ENCODE results near the gene SV2C.
"Not testable (repeated sequence)": the region's sequence is repeated elsewhere in the genome, so short reads cannot be mapped to it uniquely, and the experiment has no call there.

Gene SV2C

GRCh38 chr5:76082772-76083554 lies at the start of gene SV2C:
Gene SV2C (plus strand): TSS chr5:76083383. CDS start chr5:76131751, 48,368 bp downstream.
- DNase-seq, result no peak

- DNase-seq, result peak; percentile 12 to 17
Observed at GRCh38 chr5:76037736-76038151, 45.4 kb upstream of the SV2C start.

GRCh38 chr5:76038212-76038611 lies 45.0 kb upstream of the SV2C start:
- DNase-seq, result no peak

GRCh38 chr5:76040806-76041205 lies 42.4 kb upstream of the SV2C start:
- no peak for DNase-seq

- no peak for DNase-seq
Observed at GRCh38 chr5:76041863-76042262, 41.3 kb upstream of the SV2C start.

GRCh38 chr5:76046741-76047140 lies 36.4 kb upstream of the SV2C start:
- DNase-seq, result no peak

- DNase-seq, result no peak
Observed at GRCh38 chr5:76050134-76050533, 33.0 kb upstream of the SV2C start.

- no peak for DNase-seq
Observed at GRCh38 chr5:76062502-76063041, 20.6 kb upstream of the SV2C start.

GRCh38 chr5:76065258-76065657 lies 17.9 kb upstream of the SV2C start:
- DNase-seq, result no peak

- DNase-seq, result no peak
Observed at GRCh38 chr5:76069061-76069735, 14.0 kb upstream of the SV2C start.

GRCh38 chr5:76074487-76075065 lies 8.6 kb upstream of the SV2C start:
- peak in 1 of 2 donors; percentile 23 for DNase-seq

GRCh38 chr5:76081811-76082771 lies 1.1 kb upstream of the SV2C start:
- no peak for DNase-seq

- DNase-seq, result no peak
Observed at GRCh38 chr5:76083555-76084495, 642 bp downstream of the SV2C start.

GRCh38 chr5:76084496-76085242 lies 1.5 kb downstream of the SV2C start:
- DNase-seq, result no peak

GRCh38 chr5:76085243-76085579 lies 2.0 kb downstream of the SV2C start:
- no peak for DNase-seq

- no peak for DNase-seq
Observed at GRCh38 chr5:76086095-76086494, 2.9 kb downstream of the SV2C start.

- DNase-seq, result not testable (repeated sequence)
Observed at GRCh38 chr5:76089156-76089555, 6.0 kb downstream of the SV2C start.

GRCh38 chr5:76091351-76091750 lies 8.2 kb downstream of the SV2C start:
- DNase-seq, result no peak

- peak in 1 of 2 donors; percentile 63 for DNase-seq
Observed at GRCh38 chr5:76099286-76099702, 16.1 kb downstream of the SV2C start.

- no peak for DNase-seq
Observed at GRCh38 chr5:76099756-76100155, 16.6 kb downstream of the SV2C start.

- DNase-seq, result peak in 1 of 2 donors; percentile 6
Observed at GRCh38 chr5:76104027-76104426, 20.8 kb downstream of the SV2C start.

All from CD4-positive, alpha-beta T cell treated with Interleukin-4 for 1 hour (primary cell).